ENCODE measurements around the gene NPTXR.

The NPTXR gene

GRCh38 chr22:38843657-38844314, at the start of gene NPTXR:
TSS of gene NPTXR (minus strand) at chr22:38844028.
- TF ChIP-seq CTCF (IDR thresholded peaks at IDR 0.05; ENCODE audit: low read depth, low read length, missing control alignments): no peak
- DNase-seq (ENCODE audit: extremely low read depth, low read depth): no peak
- H3K4me3 ChIP-seq (replicated peaks; ENCODE audit: low read depth, low read length): no peak within 1 kb of the TSS

- no peak for TF ChIP-seq CTCF (IDR thresholded peaks at IDR 0.05; ENCODE audit: low read depth, low read length, missing control alignments)
- no peak overlapping the region for H3K4me3 ChIP-seq (replicated peaks; ENCODE audit: low read depth, low read length)
- no peak for DNase-seq (ENCODE audit: extremely low read depth, low read depth)
Observed at GRCh38 chr22:38891256-38891655, 47.4 kb upstream of the NPTXR start.

- no peak for DNase-seq (ENCODE audit: extremely low read depth, low read depth)
- H3K4me3 ChIP-seq (replicated peaks; ENCODE audit: low read depth, low read length): no peak overlapping the region
- TF ChIP-seq CTCF (IDR thresholded peaks at IDR 0.05; ENCODE audit: low read depth, low read length, missing control alignments): no peak
Observed at GRCh38 chr22:38890377-38890776, 46.5 kb upstream of the NPTXR start.

- no peak overlapping the region for H3K4me3 ChIP-seq (replicated peaks; ENCODE audit: low read depth, low read length)
- no peak for DNase-seq (ENCODE audit: extremely low read depth, low read depth)
- TF ChIP-seq CTCF (IDR thresholded peaks at IDR 0.05; ENCODE audit: low read depth, low read length, missing control alignments): no peak
Observed at GRCh38 chr22:38886333-38886732, 42.5 kb upstream of the NPTXR start.

- no peak for DNase-seq (ENCODE audit: extremely low read depth, low read depth)
- no peak for TF ChIP-seq CTCF (IDR thresholded peaks at IDR 0.05; ENCODE audit: low read depth, low read length, missing control alignments)
- H3K4me3 ChIP-seq (replicated peaks; ENCODE audit: low read depth, low read length): no peak overlapping the region
Observed at GRCh38 chr22:38882972-38883622, 39.3 kb upstream of the NPTXR start.

- TF ChIP-seq CTCF (IDR thresholded peaks at IDR 0.05; ENCODE audit: low read depth, low read length, missing control alignments): no peak
- H3K4me3 ChIP-seq (replicated peaks; ENCODE audit: low read depth, low read length): no peak overlapping the region
- no peak for DNase-seq (ENCODE audit: extremely low read depth, low read depth)
Observed at GRCh38 chr22:38881997-38882879, 38.4 kb upstream of the NPTXR start.
